GM19043 (cell line): ENCODE measurements around the gene PLIN5.
"Not testable (repeated sequence)": the region's sequence is repeated elsewhere in the genome, so short reads cannot be mapped to it uniquely, and the experiment has no call there.

Experiments used
- ATAC-seq: cut with Tn5 transposase; IDR thresholded peaks from one replicate; pipeline ENCODE4 v1.9.1; 2021; ENCODE audit warnings: low read depth; ENCODE audit not compliant: unreplicated experiment

PLIN5 gene

GRCh38 chr19:4568886-4569285 is 33.9 kb upstream of the PLIN5 start:
- ATAC-seq, result no peak

- ATAC-seq, result no peak
Measured at GRCh38 chr19:4567584-4568071, 32.6 kb upstream of the PLIN5 start.

DNA sequence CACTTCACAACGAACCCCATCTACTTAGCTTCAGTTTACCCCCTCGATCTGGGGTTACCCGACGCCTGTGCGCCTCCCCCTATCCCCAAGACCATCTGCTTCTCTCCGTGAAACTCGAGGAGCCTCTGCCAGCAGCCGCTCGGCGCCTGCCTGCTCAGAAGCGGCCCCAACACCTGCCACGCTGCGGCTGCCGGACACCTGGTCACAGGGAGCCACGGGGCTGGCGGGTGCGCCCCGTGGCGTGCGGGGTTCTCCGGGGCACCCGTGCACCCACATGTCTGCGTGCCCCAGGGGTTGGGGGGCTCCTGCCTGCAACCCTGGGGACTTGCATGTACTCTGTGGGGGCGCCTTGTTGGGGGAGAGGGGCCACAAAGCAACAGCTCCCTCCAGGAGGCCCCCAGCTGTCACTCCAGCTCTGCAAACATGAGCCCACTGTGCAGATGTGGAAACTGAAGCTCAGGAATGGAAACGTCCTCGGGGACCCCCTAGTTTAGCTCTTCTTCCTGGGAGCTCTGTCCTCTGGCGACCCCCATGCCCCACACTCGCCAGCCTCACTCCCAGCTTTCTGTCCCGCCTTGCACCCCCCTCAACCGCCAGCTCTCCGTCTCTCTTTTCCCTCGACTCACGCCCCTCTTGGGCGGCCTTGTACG is 31.5 kb upstream of the PLIN5 start:
- ATAC-seq, result no peak

- ATAC-seq, result not testable (repeated sequence)
Measured at GRCh38 chr19:4563562-4563961, 28.5 kb upstream of the PLIN5 start.

GRCh38 chr19:4562085-4562484 is 27.1 kb upstream of the PLIN5 start:
- ATAC-seq, result not testable (repeated sequence)

GRCh38 chr19:4559569-4559968 is 24.5 kb upstream of the PLIN5 start, which contains the start of gene SEMA6B:
Gene SEMA6B, minus strand, starts transcription at chr19:4559684. Its CDS starts 1,227 bp downstream, at chr19:4558457.
- no peak for ATAC-seq

DNA sequence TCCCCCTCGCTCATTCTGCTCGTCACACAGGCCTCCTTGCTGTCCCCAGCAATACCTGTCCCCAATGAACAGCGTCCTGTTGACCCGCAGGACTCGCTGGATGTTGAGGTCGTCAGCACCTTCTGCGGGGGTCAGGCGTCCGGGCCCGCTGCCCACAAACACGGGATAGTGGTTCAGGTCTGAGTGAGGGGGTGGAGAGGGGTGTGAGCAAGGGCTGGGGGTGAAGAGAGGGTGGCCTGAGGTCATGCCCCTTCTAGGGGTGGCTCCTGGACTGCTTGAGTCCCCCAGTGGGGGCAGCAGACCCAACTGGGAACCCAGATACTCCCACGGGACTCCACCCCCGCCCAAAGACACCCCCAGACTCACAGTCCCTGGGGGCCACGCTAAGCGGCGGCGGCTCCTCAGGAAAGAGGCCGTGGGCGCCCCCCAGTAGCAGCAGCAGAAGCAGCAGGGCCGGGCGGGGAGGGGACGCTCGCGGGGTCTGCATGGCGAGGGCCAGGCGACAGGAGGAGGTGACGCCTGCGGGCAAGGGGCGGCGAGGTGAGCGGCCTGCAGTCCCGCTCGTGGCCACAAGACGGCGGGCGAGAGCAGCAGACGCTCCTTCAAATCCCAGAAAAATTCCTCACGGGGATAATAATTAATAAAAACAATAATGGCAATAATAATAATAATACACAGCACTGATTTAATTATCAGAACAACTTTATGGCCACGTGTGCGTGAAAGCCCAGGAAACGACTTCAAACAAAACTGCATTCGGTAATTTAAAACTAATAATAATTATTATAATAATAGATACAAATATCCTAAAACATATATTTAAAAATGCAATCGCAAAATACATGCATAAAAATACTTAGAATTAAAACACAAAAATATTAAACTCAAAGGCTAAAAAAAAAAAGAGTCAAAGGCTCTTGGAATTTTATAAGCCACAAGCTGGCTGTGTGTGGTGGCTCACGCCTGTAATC is 23.2 kb upstream of the PLIN5 start:
- no peak for ATAC-seq

DNA sequence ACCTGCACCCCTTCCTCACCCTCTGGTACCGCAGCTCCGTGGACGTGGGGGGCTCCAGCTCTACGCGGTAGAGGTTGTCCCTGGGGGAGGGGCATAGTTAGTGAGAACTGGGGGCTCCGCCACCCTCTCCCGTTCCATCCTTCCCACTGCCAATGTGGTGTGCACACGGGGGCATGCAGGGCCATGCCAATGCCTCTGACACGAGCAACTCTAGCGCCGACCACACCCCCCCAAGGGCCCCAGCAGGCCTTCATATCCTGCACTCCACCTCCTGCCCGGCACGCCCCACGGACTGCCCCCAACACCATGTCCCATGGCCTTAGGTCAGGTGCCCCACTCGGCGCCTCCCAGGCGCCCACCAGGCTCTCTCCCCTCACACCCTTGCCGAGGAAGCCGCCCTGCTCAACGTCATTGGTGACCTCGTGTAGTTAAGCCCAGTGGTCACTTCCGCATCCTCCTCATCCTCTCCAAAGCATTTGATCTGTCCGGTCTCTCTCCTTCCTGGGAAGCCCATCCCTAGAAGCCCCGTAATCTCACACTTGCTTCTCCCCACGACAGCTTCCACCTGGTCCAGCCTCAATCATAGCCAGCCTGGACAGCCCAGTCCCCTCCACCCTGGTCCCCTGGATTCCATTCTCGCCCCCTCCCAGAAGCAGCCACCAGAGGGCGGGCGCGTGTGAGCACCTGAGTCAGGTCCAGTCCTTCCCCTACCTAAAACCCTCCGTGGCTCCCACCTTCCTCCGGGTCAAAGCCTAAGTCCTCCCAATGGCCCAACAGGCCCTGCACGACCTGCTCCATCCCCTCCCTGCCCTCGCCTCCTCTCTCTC is 22.3 kb upstream of the PLIN5 start:
- no peak for ATAC-seq

GRCh38 chr19:4556597-4557127 is 21.6 kb upstream of the PLIN5 start:
- ATAC-seq, result no peak

GRCh38 chr19:4555657-4556561 is 20.9 kb upstream of the PLIN5 start:
- no peak for ATAC-seq

- ATAC-seq, result no peak
Measured at GRCh38 chr19:4554717-4555116, 19.7 kb upstream of the PLIN5 start.

- no peak for ATAC-seq
Measured at GRCh38 chr19:4553775-4554174, 18.8 kb upstream of the PLIN5 start.

DNA sequence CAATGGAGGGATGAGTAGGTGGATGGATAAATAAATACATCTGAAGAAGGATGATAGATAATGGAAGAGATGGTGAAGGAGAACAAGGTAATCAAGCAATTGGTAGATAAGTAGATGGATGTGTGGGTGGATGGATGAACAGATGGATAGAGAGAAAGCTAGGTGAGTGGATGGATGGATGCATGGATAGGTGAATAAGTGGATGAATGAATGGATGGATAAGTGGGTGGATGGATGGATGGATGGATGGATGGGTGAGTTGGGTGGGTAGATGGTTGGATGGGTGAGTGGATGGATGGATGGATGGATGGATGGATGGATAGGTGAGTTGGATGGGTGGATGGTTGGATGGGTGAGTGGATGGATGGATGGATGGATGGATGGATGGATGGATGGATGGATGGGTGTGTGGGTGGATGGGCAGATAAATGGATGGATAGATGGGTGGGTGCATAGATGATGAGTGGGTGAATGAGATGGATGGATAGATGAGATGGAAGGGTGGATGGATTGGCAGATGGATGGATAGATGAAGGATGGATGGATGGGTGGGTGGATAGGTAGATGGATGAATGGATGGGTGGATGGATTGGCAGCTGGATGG is 18.2 kb upstream of the PLIN5 start:
- no peak for ATAC-seq

DNA sequence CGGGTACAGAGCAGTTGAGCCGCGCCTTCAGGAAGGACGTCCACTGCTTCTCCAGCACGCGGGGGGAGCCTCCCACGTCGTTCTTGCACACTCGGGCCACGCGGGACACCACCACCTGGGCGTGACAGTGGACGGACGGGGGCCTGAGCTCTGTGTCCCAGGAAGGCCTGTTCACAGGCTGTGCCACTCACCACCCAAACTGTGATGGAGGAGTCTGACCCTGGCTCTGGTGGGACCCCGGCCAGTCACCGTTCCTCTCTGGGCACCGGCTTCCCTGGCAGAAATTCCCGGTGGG is 17.4 kb upstream of the PLIN5 start:
- no peak for ATAC-seq

- ATAC-seq, result no peak
Measured at GRCh38 chr19:4550479-4551050, 15.5 kb upstream of the PLIN5 start.

GRCh38 chr19:4550018-4550417 is 15.0 kb upstream of the PLIN5 start:
- no peak for ATAC-seq

GRCh38 chr19:4548238-4548584 is 13.2 kb upstream of the PLIN5 start:
- no peak for ATAC-seq

DNA sequence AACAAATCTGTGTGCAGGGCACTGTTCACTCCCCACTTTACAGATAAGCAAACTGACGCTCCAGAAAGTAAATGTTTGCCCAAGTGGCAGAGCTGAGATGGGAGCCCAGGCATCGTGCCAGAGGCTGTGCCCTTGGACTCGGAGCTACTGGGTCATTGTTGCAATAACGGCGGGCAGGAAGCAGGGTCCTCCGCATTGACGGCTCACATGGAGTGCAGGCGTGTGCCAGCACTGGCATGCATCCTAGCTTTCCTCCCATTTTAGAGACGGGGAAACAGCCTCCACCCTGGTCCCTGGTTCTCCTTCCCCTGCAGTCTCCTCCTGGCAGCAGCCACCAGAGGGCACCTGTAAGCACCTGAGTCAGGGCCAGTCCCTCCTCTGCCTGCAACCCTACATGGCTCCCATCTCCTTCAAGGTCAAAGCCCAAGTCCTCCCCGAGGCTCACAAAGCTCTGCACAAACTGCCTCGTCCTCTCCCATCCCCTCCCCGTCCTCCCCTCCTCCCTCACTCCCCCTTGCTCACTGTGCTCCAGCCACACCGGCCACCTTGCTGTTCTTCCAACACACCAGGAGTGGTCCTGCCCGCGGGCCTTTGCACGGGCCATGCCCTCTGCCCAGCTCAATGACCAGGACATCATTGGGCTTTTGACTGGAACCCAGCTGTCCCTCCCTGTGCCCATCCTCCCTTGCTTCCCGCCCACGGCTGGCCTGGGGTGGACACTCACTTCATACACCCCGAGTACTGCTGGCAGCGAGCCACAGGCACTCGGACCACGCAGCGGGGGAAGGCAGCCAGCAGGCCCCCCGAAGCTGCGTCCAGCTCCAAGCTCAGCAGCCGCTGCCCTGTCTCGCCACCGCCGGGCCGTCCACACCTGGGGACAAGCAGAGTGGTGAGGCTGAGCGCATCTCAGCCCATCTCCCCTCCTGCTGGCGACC is 12.5 kb upstream of the PLIN5 start:
- ATAC-seq, result no peak
